K562 (cell line): Measurements from ENCODE around the gene LAMA5. TPM values are rescaled to one million over a fixed set of nuclear protein-coding genes. Genes with fewer than 3 reads are reported as not detected.

ENCODE experiments used
- ATAC-seq: fragments of 200-7000 bp; cut with Tn5 transposase; 3 replicates; pipeline ENCODE4 v1.9.1; 2020; ENCODE audit warnings: moderate library complexity
- BruUV-seq: library from RNA; stranded (reverse); fragments of 400-500 nt; replicated peaks from 2 replicates; lab custom pipeline; 2021; lab: Mats Ljungman, UMichigan
- CTCF ChIA-PET: fragments of 300-600 bp; formaldehyde crosslinking; extraction: SDS; loops from one replicate; lab custom pipeline; 2021; ENCODE audit warnings: low intra/inter-chr PET ratio; lab: Yijun Ruan, JAX
- POLR2A ChIA-PET: fragments of 300-600, 350-650 bp; sonication (Branson Sonifier 250); formaldehyde crosslinking; extraction: SDS; loops from one replicate; lab custom pipeline; 2021; ENCODE audit warnings: antibody characterized with exemption, inconsistent platforms; lab: Yijun Ruan, JAX
- DNase-seq, 4 experiments: peaks; one replicate each; pipeline versions ENCODE4 v3.0.0 to v3.0.0-alpha.2; 2011 to 2018; ENCODE audit warnings: low spot score in 3 of 4, mixed read lengths in 3 of 4; ENCODE audit errors: extremely low read depth in 1 of 4
- FAIRE-seq: peaks from 2 replicates; lab custom pipeline; 2011; peaks lifted over from hg19 to GRCh38; lab: Jason Lieb, UNC
- H2AFZ ChIP-seq: 2 replicates; pipeline ENCODE4 v1.6.0; 2011; ENCODE audit warnings: low read depth, low read length, control low read depth, inconsistent platforms
- H3K27ac ChIP-seq: fragments of 200-600 bp; 3 replicates; pipeline ENCODE4 v1.8.0; 2011; ENCODE audit warnings: low read depth, mild to moderate bottlenecking, control low read depth, inconsistent platforms, low read length, moderate library complexity, mixed read lengths; ENCODE audit errors: extremely low read depth
- H3K27me3 ChIP-seq, 2 experiments: fragments of 300-600 bp in 1 of 2; 2 replicates in 1 of 2; 3 replicates in 1 of 2; pipeline versions ENCODE4 v1.6.0 to v1.8.0; 2011; ENCODE audit warnings: inconsistent platforms in 2 of 2, low read length in 2 of 2, mild to moderate bottlenecking in 1 of 2, mixed read lengths in 1 of 2, moderate library complexity in 1 of 2; ENCODE audit not compliant: control insufficient read depth in 2 of 2, insufficient read depth in 2 of 2
- H3K36me3 ChIP-seq: fragments of 300-600 bp; 3 replicates; pipeline ENCODE4 v1.8.0; 2011; ENCODE audit warnings: mild to moderate bottlenecking, low read length, inconsistent platforms; ENCODE audit not compliant: control insufficient read depth, insufficient read depth
- H3K4me1 ChIP-seq, 2 experiments: fragments of 200-600 bp in 1 of 2; replicated peaks in 1 of 2; 2 replicates in 1 of 2; 3 replicates in 1 of 2; pipeline versions ENCODE4 v1.5.1 to v1.8.0; 2011; ENCODE audit warnings: inconsistent platforms in 2 of 2, low read length in 2 of 2, mild to moderate bottlenecking in 1 of 2, mixed read lengths in 1 of 2, moderate library complexity in 1 of 2; ENCODE audit not compliant: control insufficient read depth in 2 of 2, insufficient read depth in 2 of 2
- H3K4me2 ChIP-seq: 2 replicates; pipeline ENCODE4 v1.6.1; 2011; ENCODE audit warnings: low read length, control low read depth, inconsistent platforms, mixed read lengths; ENCODE audit not compliant: insufficient read depth
- H3K4me3 ChIP-seq: fragments of 200-600 bp; sonication (generic), shearing (Covaris generic); 2 replicates; pipeline ENCODE4 v1.5.1; 2016; ENCODE audit warnings: control low read depth, inconsistent platforms
- H3K79me2 ChIP-seq: fragments of 200-600 bp; 3 replicates; pipeline ENCODE4 v1.8.0; 2011; ENCODE audit warnings: low read length, inconsistent platforms; ENCODE audit not compliant: control insufficient read depth, insufficient read depth
- H3K9ac ChIP-seq, 2 experiments: 2 replicates each; pipeline versions ENCODE4 v1.6.0 to v1.6.1; 2011; ENCODE audit warnings: low read depth in 2 of 2, low read length in 2 of 2, control low read depth in 1 of 2, inconsistent platforms in 1 of 2, mild to moderate bottlenecking in 1 of 2, mixed read lengths in 1 of 2; ENCODE audit not compliant: insufficient read depth in 1 of 2
- H3K9me1 ChIP-seq: one replicate; pipeline ENCODE4 v1.6.0; 2011; ENCODE audit warnings: inconsistent platforms, mild to moderate bottlenecking, low read length, moderate library complexity; ENCODE audit not compliant: control insufficient read depth, insufficient read depth
- H3K9me3 ChIP-seq: replicated peaks from 2 replicates; pipeline ENCODE4 v1.5.1; 2011; ENCODE audit warnings: low read depth, low read length, inconsistent platforms; ENCODE audit not compliant: control insufficient read depth, insufficient read depth
- H4K20me1 ChIP-seq: replicated peaks from 2 replicates; pipeline ENCODE4 v1.6.1; 2011; ENCODE audit warnings: low read length, inconsistent platforms, mixed read lengths; ENCODE audit not compliant: control insufficient read depth, insufficient read depth
- RBFOX2 ChIP-seq: fragments of 200-400 bp; formaldehyde crosslinking; IDR thresholded peaks from 2 replicates; pipeline ENCODE4 v1.6.1; 2017; ENCODE audit warnings: low read depth, mild to moderate bottlenecking, low read length, moderate library complexity
- SMAD2 ChIP-seq: fragments of 150-350 bp; IDR thresholded peaks from 2 replicates; pipeline ENCODE4 v1.6.1; 2014; ENCODE audit warnings: low read depth, mild to moderate bottlenecking, low read length
- TAF9B ChIP-seq: fragments of 450-650 bp; IDR thresholded peaks from 2 replicates; pipeline ENCODE4 v1.6.1; 2018; ENCODE audit warnings: mild to moderate bottlenecking; ENCODE audit not compliant: partially characterized antibody
- ZBTB2 ChIP-seq: fragments of 450-650 bp; IDR thresholded peaks from 2 replicates; pipeline ENCODE4 v1.6.1; 2016; ENCODE audit warnings: antibody characterized with exemption
- ZNF3 ChIP-seq: fragments of 250-450 bp; sonication (Bioruptor Pico); IDR thresholded peaks from 2 replicates; pipeline ENCODE4 v1.5.0; 2021; ENCODE audit warnings: mild to moderate bottlenecking, moderate library complexity
- WGBS: fragments of 100-300 bp; shearing (Covaris generic); methylation state at CpG from one replicate; pipeline ENCODE4 v1.1.6; 2016; ENCODE audit warnings: low coverage, mixed read lengths; ENCODE audit not compliant: insufficient coverage; ENCODE audit errors: missing lambda C conversion rate; 5-methylcytosine and 5-hydroxymethylcytosine counted together
- in situ Hi-C: fragments of 300-500 bp; cut with MboI; formaldehyde crosslinking; loops from 4 replicates; pipeline ENCODE4 v1.15.0; 2018; ENCODE audit warnings: inconsistent platforms, mixed read lengths
- intact Hi-C: fragments of 100-400 bp; cut with micrococcal nuclease; formaldehyde crosslinking; loops from 2 replicates; pipeline ENCODE4 v1.14.2; 2022
- polyA plus RNA-seq, 8 experiments: library from polyadenylated mRNA; depleted of rRNA in 4 of 8; stranded (reverse) in 5 of 8; unstranded in 3 of 8; fragments of >200 nt; fragmentation: Nextera tagmentation in 2 of 8; fragmentation: Illumina TruSeq in 1 of 8; extraction: Ambion mirVana in 2 of 8; extraction: Trizol in 1 of 8; gene quantifications; 2 replicates each; pipeline versions ENCODE4 v1.2.1 to v1.2.3, GENCODE V29; 2011 to 2014; ENCODE audit warnings: inconsistent platforms in 1 of 8, missing spikeins in 1 of 8
- total RNA-seq, 7 experiments: library from RNA; depleted of rRNA in 6 of 7; stranded (reverse); fragments of >200 nt in 6 of 7; fragmentation: Illumina TruSeq in 2 of 7; extraction: Trizol in 2 of 7; gene quantifications; 2 replicates each; pipeline versions ENCODE4 v1.2.1 to v1.2.3, GENCODE V29; 2011 to 2021; ENCODE audit warnings: low replicate concordance in 1 of 7

Gene LAMA5
- total and polyA plus RNA-seq, 9 of the 15 experiments (the other 6 are each of a cell fraction or from before 2014, with no cell fraction given): 0.31 to 101 (median 7.8) TPM

DNA sequence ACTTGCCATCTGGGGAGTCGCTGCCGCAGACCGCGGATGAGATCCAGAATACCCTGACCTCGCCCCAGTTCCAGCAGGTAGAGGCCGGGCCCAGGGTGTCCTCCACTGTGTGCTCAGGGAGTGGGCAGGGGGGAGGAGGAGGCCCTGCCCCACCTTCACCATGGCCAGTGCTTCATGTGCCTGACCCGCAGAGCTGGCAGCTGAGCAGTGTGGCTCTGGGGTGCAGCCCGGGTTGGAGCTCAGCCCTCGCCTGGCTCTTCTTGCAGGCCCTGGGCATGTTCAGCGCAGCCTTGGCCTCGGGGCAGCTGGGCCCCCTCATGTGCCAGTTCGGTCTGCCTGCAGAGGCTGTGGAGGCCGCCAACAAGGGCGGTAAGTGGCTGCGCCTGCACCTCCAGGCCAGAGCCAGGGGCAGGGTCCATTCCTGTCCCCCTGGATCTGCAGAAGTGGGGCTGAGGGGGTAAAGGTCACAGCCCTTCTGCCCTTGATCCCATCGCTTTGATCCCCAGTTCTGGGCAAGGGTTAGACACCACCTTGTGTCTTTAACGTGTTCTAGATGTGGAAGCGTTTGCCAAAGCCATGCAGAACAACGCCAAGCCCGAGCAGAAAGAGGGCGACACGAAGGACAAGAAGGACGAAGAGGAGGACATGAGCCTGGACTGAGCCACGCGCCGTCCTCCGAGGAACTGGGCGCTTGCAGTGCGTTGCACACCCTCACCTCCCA, 58.9 kb downstream of the LAMA5 start:
- Histone ChIP-seq H3K9ac (no peak overlapping the region), H3K9me3 (no peaks in the 10 kb centered on the region), H3K4me2 (no peak overlapping the region), H4K20me1 (peaks cover 20% of the 10 kb centered on the region), H3K27ac (no peak overlapping the region), H3K36me3 (peaks cover 94% of the 10 kb centered on the region), H3K4me1 (peaks cover 14 to 65% of the 10 kb centered on the region in 2 experiments), H3K4me3 (no peak overlapping the region), H2AFZ (no peak overlapping the region), H3K79me2 (peaks cover 34% of the 10 kb centered on the region), H3K9me1 (peaks cover 5% of the 10 kb centered on the region), H3K27me3 (no peaks in the 10 kb centered on the region)
- TF ChIP-seq ZBTB2: no peak
- no peak for TF ChIP-seq ZNF3
- no peak for TF ChIP-seq SMAD2
- no peak for TF ChIP-seq TAF9B
- peak; percentile 51 for TF ChIP-seq RBFOX2
- FAIRE-seq (no peak), ATAC-seq (no peak), DNase-seq (no peak)
- in situ Hi-C loops: loop anchor here (5.0 to 10.0 kb wide), 3 partner anchors 59 to 307 kb away; partner anchors contain the start of gene LAMA5
- intact Hi-C loops: loop anchor here (10.0 kb wide), 2 partner anchors 187 to 323 kb away; no protein-coding TSS in a partner anchor
- BruUV-seq: TSS peak; percentile 23
- ChIA-PET CTCF (no interaction called here), POLR2A (interaction anchor here (0.9 kb wide), 1 partner anchor 14 kb away, joined by 3 read pairs; no protein-coding TSS in a partner anchor)
- 92% methylated on average over 25 of the region's 29 CpGs for WGBS
